BLaER1 (cell line): ENCODE results near the gene OSM.

Experiments
- H3K27ac ChIP-seq: shearing (Covaris generic); formaldehyde crosslinking; 2 replicates; pipeline ENCODE4 v1.8.1; 2022
- H3K27me3 ChIP-seq: shearing (Covaris generic); formaldehyde crosslinking; 2 replicates; pipeline ENCODE4 v1.8.1; 2022
- H3K36me3 ChIP-seq: shearing (Covaris generic); formaldehyde crosslinking; 2 replicates; pipeline ENCODE4 v1.8.1; 2022
- H3K4me1 ChIP-seq: shearing (Covaris generic); formaldehyde crosslinking; 2 replicates; pipeline ENCODE4 v1.8.1; 2022
- H3K4me2 ChIP-seq: shearing (Covaris generic); formaldehyde crosslinking; 2 replicates; pipeline ENCODE4 v1.8.1; 2022
- H3K4me3 ChIP-seq: shearing (Covaris generic); formaldehyde crosslinking; 2 replicates; pipeline ENCODE4 v1.8.1; 2022
- H3K9ac ChIP-seq: shearing (Covaris generic); formaldehyde crosslinking; 2 replicates; pipeline ENCODE4 v1.8.1; 2022
- H3K9me3 ChIP-seq: shearing (Covaris generic); formaldehyde crosslinking; 2 replicates; pipeline ENCODE4 v1.8.1; 2022
- H4K20me1 ChIP-seq: shearing (Covaris generic); formaldehyde crosslinking; 2 replicates; pipeline ENCODE4 v1.8.1; 2022
- Cebpa-rat ChIP-seq: shearing (Covaris generic); IDR thresholded peaks from 2 replicates; pipeline ENCODE4 v1.8.1; 2022

OSM gene

GRCh38 chr22:30266445-30267381 is at the start of gene OSM:
Gene OSM (minus strand): TSS chr22:30266851. CDS start chr22:30266799, 52 bp downstream.
- H3K4me3 ChIP-seq = peak within 1 kb of the TSS; percentile 72

GRCh38 chr22:30315962-30316576 is 49.4 kb upstream of the OSM start:
- H3K4me1 ChIP-seq = peaks cover 51% of the 10 kb centered on the region
- H3K4me2 ChIP-seq = peak overlapping the region; percentile 50; the same call in 1 of the 2 replicates
- H3K9ac ChIP-seq = no peak overlapping the region
- H4K20me1 ChIP-seq = 0 out of 2 replicates have a peak, but pooled peaks cover 6% of the 10 kb centered on the region
- H3K27me3 ChIP-seq = no peaks in the 10 kb centered on the region
- H3K4me3 ChIP-seq = no peak overlapping the region
- no peak for TF ChIP-seq Cebpa-rat
- peaks cover 48% of the 10 kb centered on the region for H3K36me3 ChIP-seq
- H3K27ac ChIP-seq = no peak overlapping the region
- H3K9me3 ChIP-seq = no peaks in the 10 kb centered on the region

More at GRCh38 chr22:30266445-30267381, at the start of gene OSM:
- Histone ChIP-seq H3K4me2 (peak within 1 kb of the TSS; percentile 94), H4K20me1 (no peaks in the 10 kb centered on the region), H3K27ac (peak within 1 kb of the TSS; percentile 92), H3K36me3 (no peaks in the 10 kb centered on the region), H3K27me3 (no peaks in the 10 kb centered on the region), H3K9me3 (no peaks in the 10 kb centered on the region), H3K9ac (peak within 1 kb of the TSS; percentile 82), H3K4me1 (peaks cover 83% of the 10 kb centered on the region)
- TF ChIP-seq Cebpa-rat = peak; percentile 81; the same call in 1 of the 2 replicates

- Histone ChIP-seq H3K4me3 (no peak overlapping the region), H3K27ac (peak overlapping the region; percentile 65), H3K4me2 (peak overlapping the region; percentile 50), H3K4me1 (peaks cover 57% of the 10 kb centered on the region), H3K27me3 (no peaks in the 10 kb centered on the region), H3K9ac (no peak overlapping the region), H4K20me1 (no peaks in the 10 kb centered on the region), H3K36me3 (peaks cover 37% of the 10 kb centered on the region), H3K9me3 (no peaks in the 10 kb centered on the region)
- TF ChIP-seq Cebpa-rat = no peak
Measured at GRCh38 chr22:30314915-30315314, 48.3 kb upstream of the OSM start.

- TF ChIP-seq Cebpa-rat = no peak
- no peak overlapping the region for H3K27ac ChIP-seq
- H4K20me1 ChIP-seq = no peaks in the 10 kb centered on the region
- peaks cover 69% of the 10 kb centered on the region for H3K4me1 ChIP-seq
- H3K36me3 ChIP-seq = peaks cover 26% of the 10 kb centered on the region
- H3K4me3 ChIP-seq = no peak overlapping the region
- H3K9ac ChIP-seq = no peak overlapping the region
- no peaks in the 10 kb centered on the region for H3K9me3 ChIP-seq
- no peaks in the 10 kb centered on the region for H3K27me3 ChIP-seq
- H3K4me2 ChIP-seq = no peak overlapping the region
Measured at GRCh38 chr22:30313527-30314363, 47.1 kb upstream of the OSM start.

GRCh38 chr22:30312053-30312452 is 45.4 kb upstream of the OSM start:
- no peak for TF ChIP-seq Cebpa-rat
- Histone ChIP-seq H3K27ac (no peak overlapping the region), H3K9ac (no peak overlapping the region), H3K4me3 (no peak overlapping the region), H3K27me3 (no peaks in the 10 kb centered on the region), H3K4me1 (peaks cover 86% of the 10 kb centered on the region), H3K9me3 (no peaks in the 10 kb centered on the region), H3K4me2 (peak overlapping the region; percentile 95), H3K36me3 (peaks cover 14% of the 10 kb centered on the region), H4K20me1 (no peaks in the 10 kb centered on the region)

GRCh38 chr22:30310881-30311771 is 44.5 kb upstream of the OSM start:
- TF ChIP-seq Cebpa-rat = no peak
- Histone ChIP-seq H3K4me2 (peak overlapping the region; percentile 95), H3K27me3 (no peaks in the 10 kb centered on the region), H3K9me3 (no peaks in the 10 kb centered on the region), H3K4me3 (no peak overlapping the region), H3K4me1 (peaks cover 91% of the 10 kb centered on the region), H4K20me1 (no peaks in the 10 kb centered on the region), H3K9ac (peak overlapping the region; percentile 53; the same call in 1 of the 2 replicates), H3K27ac (peak overlapping the region; percentile 93), H3K36me3 (peaks cover 6% of the 10 kb centered on the region; the same call in 1 of the 2 replicates)

- no peak overlapping the region for H3K4me3 ChIP-seq
- H3K9ac ChIP-seq = peak overlapping the region; percentile 53
- peaks cover 91% of the 10 kb centered on the region for H3K4me1 ChIP-seq
- peak overlapping the region; percentile 95 for H3K4me2 ChIP-seq
- no peak for TF ChIP-seq Cebpa-rat
- no peaks in the 10 kb centered on the region for H3K27me3 ChIP-seq
- no peaks in the 10 kb centered on the region for H3K9me3 ChIP-seq
- peaks cover 5% of the 10 kb centered on the region; the same call in 1 of the 2 replicates for H3K36me3 ChIP-seq
- no peaks in the 10 kb centered on the region for H4K20me1 ChIP-seq
- peak overlapping the region; percentile 93 for H3K27ac ChIP-seq
Measured at GRCh38 chr22:30309951-30310741, 43.5 kb upstream of the OSM start.
